ENCODE results near the gene DPF3. TPM values are rescaled to one million over a fixed set of nuclear protein-coding genes. Genes with fewer than 3 reads are reported as not detected.

The DPF3 gene
- total and polyA plus RNA-seq, 2 of the 13 experiments (the other 11 are each of a cell fraction or from before 2014, with no cell fraction given), result 0.09 to 0.60 TPM

DNA sequence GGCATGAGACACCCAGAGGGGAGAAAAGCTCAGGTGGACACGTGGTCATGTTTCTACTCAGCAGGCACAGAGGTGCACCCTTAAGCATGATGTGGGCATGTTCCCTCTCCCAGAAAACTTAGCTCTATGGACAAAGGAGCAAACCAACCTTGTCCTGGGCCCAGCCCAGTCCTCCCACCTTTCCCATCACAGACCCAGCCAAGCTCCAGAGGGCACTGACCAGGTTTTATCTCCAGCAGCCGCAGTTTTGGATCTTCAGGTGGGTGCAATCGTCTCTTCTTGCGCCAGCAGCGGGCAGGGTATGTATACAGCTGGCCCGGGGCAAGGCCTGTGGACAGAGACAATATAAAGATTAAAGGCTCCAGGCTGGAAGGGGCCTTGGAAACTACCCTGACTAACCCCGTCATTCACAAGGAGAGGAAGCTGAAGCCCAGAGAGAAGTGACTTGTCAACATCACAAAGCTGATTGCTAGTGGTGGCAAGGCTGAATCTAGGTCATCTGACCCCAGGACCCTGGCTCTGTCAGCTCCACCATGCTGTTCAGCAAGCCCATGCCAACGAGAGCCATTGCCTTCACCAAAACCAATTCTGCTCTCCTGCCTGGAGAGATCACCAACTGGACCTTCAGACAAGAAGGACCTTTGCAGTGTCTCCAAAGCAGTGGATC lies 140.7 kb downstream of the DPF3 start:
- H2AFZ ChIP-seq (ENCODE audit: low read length), result no peak overlapping the region
- ChIA-PET CTCF (ENCODE audit: low intra/inter-chr PET ratio, low total read pairs) (no interaction called here), POLR2A (no interaction called here)
- H3K4me3 ChIP-seq (replicated peaks in 1 of 3; ENCODE audit: insufficient read depth in 1 of 3, low read depth in 2 of 3, low read length in 3 of 3), result no peak overlapping the region
- no peaks in the 10 kb centered on the region for H4K20me1 ChIP-seq (ENCODE audit: insufficient read depth, low read length)
- intact Hi-C loops (cut with micrococcal nuclease; ENCODE audit: unreplicated experiment), result no loop called here
- H3K27me3 ChIP-seq (ENCODE audit: control insufficient read depth in 1 of 2, insufficient read depth in 2 of 2, low read length in 2 of 2), result no peaks in the 10 kb centered on the region
- in situ Hi-C loops (cut with HindIII; ENCODE audit: extremely low pct_ligation_motif_present, low pct_unique_long_range_greater_than_20kb), result no loop called here
- H3K9me3 ChIP-seq (ENCODE audit: low read length), result peaks cover 1% of the 10 kb centered on the region; the same call in 1 of the 2 replicates
- ATAC-seq (no peak), FAIRE-seq (no peak), DNase-seq (ENCODE audit: low spot score) (no peak)
- no peaks in the 10 kb centered on the region for H3K36me3 ChIP-seq (replicated peaks in 1 of 2; ENCODE audit: control insufficient read depth in 1 of 2, insufficient read depth in 2 of 2, low read length in 2 of 2)
- H3K4me1 ChIP-seq (ENCODE audit: insufficient read depth, low read length), result no peaks in the 10 kb centered on the region
- 38% methylated on average over 6 of the region's 8 CpGs for WGBS (ENCODE audit: low lambda C conversion rate)
- no peak overlapping the region for H3K9ac ChIP-seq (ENCODE audit: insufficient read depth, low read depth, low read length)
- no peak overlapping the region for H3K4me2 ChIP-seq (ENCODE audit: low read depth, low read length)
- BruUV-seq (replicated peaks), result no TSS peak
- H3K79me2 ChIP-seq (ENCODE audit: insufficient read depth, low read length), result no peaks in the 10 kb centered on the region
- H3K27ac ChIP-seq (ENCODE audit: extremely low read length, insufficient read depth, low read length), result no peak overlapping the region
- TF ChIP-seq ZNF101 (CRISPR knock-in tag; IDR thresholded peaks at IDR 0.05; ENCODE audit: borderline replicate concordance, low read depth) (no peak), REL (CRISPR knock-in tag; conservative IDR thresholded peaks at IDR 0.05) (no peak), ZNF318 (CRISPR knock-in tag; IDR thresholded peaks at IDR 0.05) (no peak), DPF2 (CRISPR knock-in tag; IDR thresholded peaks at IDR 0.05; ENCODE audit: borderline replicate concordance, low read depth) (no peak), ZNF703 (CRISPR knock-in tag; IDR thresholded peaks at IDR 0.05; ENCODE audit: borderline replicate concordance) (no peak), MEIS1 (CRISPR knock-in tag; IDR thresholded peaks at IDR 0.05; ENCODE audit: borderline replicate concordance) (no peak), MBD4 (IDR thresholded peaks at IDR 0.05; ENCODE audit: borderline replicate concordance, low read length) (no peak), PTBP1 (IDR thresholded peaks at IDR 0.05; ENCODE audit: low read depth, low read length, poor library complexity, severe bottlenecking) (no peak), ZNF549 (CRISPR knock-in tag; IDR thresholded peaks at IDR 0.05) (no peak), NR2F1 (CRISPR knock-in tag; IDR thresholded peaks at IDR 0.05) (no peak), SKIL (CRISPR knock-in tag; IDR thresholded peaks at IDR 0.05; ENCODE audit: borderline replicate concordance) (no peak)
- TF ChIP-seq, protein P1, sequence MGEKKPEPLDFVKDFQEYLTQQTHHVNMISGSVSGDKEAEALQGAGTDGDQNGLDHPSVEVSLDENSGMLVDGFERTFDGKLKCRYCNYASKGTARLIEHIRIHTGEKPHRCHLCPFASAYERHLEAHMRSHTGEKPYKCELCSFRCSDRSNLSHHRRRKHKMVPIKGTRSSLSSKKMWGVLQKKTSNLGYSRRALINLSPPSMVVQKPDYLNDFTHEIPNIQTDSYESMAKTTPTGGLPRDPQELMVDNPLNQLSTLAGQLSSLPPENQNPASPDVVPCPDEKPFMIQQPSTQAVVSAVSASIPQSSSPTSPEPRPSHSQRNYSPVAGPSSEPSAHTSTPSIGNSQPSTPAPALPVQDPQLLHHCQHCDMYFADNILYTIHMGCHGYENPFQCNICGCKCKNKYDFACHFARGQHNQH (CRISPR knock-in tag; IDR thresholded peaks at IDR 0.05), result no peak
